Fibroblast of villous mesenchyme (primary cell): ENCODE measurements around the gene MSMO1. TPM values are rescaled to one million over a fixed set of nuclear protein-coding genes. Genes with fewer than 3 reads are reported as not detected.

Source experiments
- DNase-seq: peaks from one replicate; pipeline ENCODE4 v3.0.0-alpha.2; 2010; ENCODE audit warnings: low read depth
- H3K4me3 ChIP-seq: 2 replicates; pipeline ENCODE4 v1.5.1; 2011; ENCODE audit warnings: low read depth, mild to moderate bottlenecking, low read length
- CTCF ChIP-seq: IDR thresholded peaks from 2 replicates; pipeline ENCODE4 v1.5.1; 2012; ENCODE audit warnings: low read depth, mild to moderate bottlenecking, low read length; ENCODE audit not compliant: insufficient read depth
- total RNA-seq: library from RNA; depleted of rRNA; stranded (reverse); fragments of >200 nt; gene quantifications from 2 replicates; pipeline ENCODE4 v1.2.3, GENCODE V29; 2012

MSMO1 gene
- total RNA-seq, 1 donor = 731 TPM

- no peak for TF ChIP-seq CTCF
- H3K4me3 ChIP-seq = no peak overlapping the region
- DNase-seq = no peak
These were observed 54.4 kb downstream of the MSMO1 start for GRCh38 chr4:165381821-165382373.

GRCh38 chr4:165382640-165383039 lies 55.2 kb downstream of the MSMO1 start:
- TF ChIP-seq CTCF = no peak
- DNase-seq = no peak
- H3K4me3 ChIP-seq = no peak overlapping the region

GRCh38 chr4:165383591-165384073 lies 56.2 kb downstream of the MSMO1 start:
- H3K4me3 ChIP-seq = no peak overlapping the region
- no peak for DNase-seq
- no peak for TF ChIP-seq CTCF

- H3K4me3 ChIP-seq = no peak overlapping the region
- DNase-seq = no peak
- TF ChIP-seq CTCF = no peak
These were observed 56.7 kb downstream of the MSMO1 start for GRCh38 chr4:165384186-165384585.

GRCh38 chr4:165384598-165384997 lies 57.1 kb downstream of the MSMO1 start:
- DNase-seq = no peak
- H3K4me3 ChIP-seq = no peak overlapping the region

GRCh38 chr4:165385126-165385525 lies 57.7 kb downstream of the MSMO1 start:
- no peak for TF ChIP-seq CTCF
- H3K4me3 ChIP-seq = no peak overlapping the region
- no peak for DNase-seq

More at GRCh38 chr4:165384598-165384997, 57.1 kb downstream of the MSMO1 start:
- TF ChIP-seq CTCF = no peak

GRCh38 chr4:165386328-165386727 lies 58.9 kb downstream of the MSMO1 start:
- no peak for TF ChIP-seq CTCF
- DNase-seq = no peak
- no peak overlapping the region for H3K4me3 ChIP-seq
